RWPE2 (cell line): Measurements from ENCODE around the gene TMEM169.

ENCODE experiments used
- ATAC-seq: fragments of 200-7000 bp; cut with Tn5 transposase; 3 replicates; pipeline ENCODE4 v1.9.1; 2021; ENCODE audit warnings: low read depth
- DNase-seq: peaks from one replicate; pipeline ENCODE4 v3.0.0-alpha.2; 2020; ENCODE audit warnings: low spot score
- H3K27ac ChIP-seq: fragments of 450-650 bp; 2 replicates; pipeline ENCODE4 v1.5.1; 2017; ENCODE audit warnings: mild to moderate bottlenecking; ENCODE audit not compliant: poor library complexity, severe bottlenecking
- H3K27me3 ChIP-seq: fragments of 250-450 bp; sonication (Bioruptor Pico); 2 replicates; pipeline ENCODE4 v1.5.1; 2021; ENCODE audit warnings: mild to moderate bottlenecking, moderate library complexity; ENCODE audit not compliant: insufficient read depth, poor library complexity, severe bottlenecking
- H3K36me3 ChIP-seq: fragments of 250-450 bp; sonication (Bioruptor Pico); 2 replicates; pipeline ENCODE4 v1.5.1; 2020; ENCODE audit warnings: low read depth, mild to moderate bottlenecking, moderate library complexity
- H3K4me1 ChIP-seq: fragments of 250-450 bp; sonication (Bioruptor Pico); 2 replicates; pipeline ENCODE4 v1.5.1; 2021; ENCODE audit warnings: mild to moderate bottlenecking, moderate library complexity; ENCODE audit not compliant: insufficient read depth, poor library complexity, severe bottlenecking
- H3K4me3 ChIP-seq: fragments of 250-450 bp; sonication (Bioruptor Pico); 2 replicates; pipeline ENCODE4 v1.5.1; 2021; ENCODE audit warnings: mild to moderate bottlenecking, moderate library complexity; ENCODE audit not compliant: severe bottlenecking
- H3K9me3 ChIP-seq: fragments of 250-450 bp; sonication (Bioruptor Pico); 2 replicates; pipeline ENCODE4 v1.5.1; 2021; ENCODE audit warnings: mild to moderate bottlenecking, moderate library complexity; ENCODE audit not compliant: severe bottlenecking
- CTCF ChIP-seq: fragments of 450-650 bp; IDR thresholded peaks from one replicate; pipeline ENCODE4 v1.5.1; 2017; ENCODE audit warnings: mild to moderate bottlenecking, moderate library complexity; ENCODE audit not compliant: poor library complexity, severe bottlenecking

TMEM169 gene

GRCh38 chr2:216049452-216049851 is 32.3 kb upstream of the TMEM169 start:
- Histone ChIP-seq H3K9me3 (no peaks in the 10 kb centered on the region), H3K27me3 (no peaks in the 10 kb centered on the region), H3K4me3 (no peak overlapping the region), H3K4me1 (no peaks in the 10 kb centered on the region), H3K27ac (no peak overlapping the region), H3K36me3 (0 out of 2 replicates have a peak, but pooled peaks cover 4% of the 10 kb centered on the region)
- TF ChIP-seq CTCF, result no peak
- ATAC-seq (no peak), DNase-seq (no peak)

GRCh38 chr2:216051350-216051749 is 30.4 kb upstream of the TMEM169 start:
- Histone ChIP-seq H3K27me3 (no peaks in the 10 kb centered on the region), H3K4me1 (no peaks in the 10 kb centered on the region), H3K36me3 (0 out of 2 replicates have a peak, but pooled peaks cover 4% of the 10 kb centered on the region), H3K27ac (no peak overlapping the region), H3K9me3 (no peaks in the 10 kb centered on the region), H3K4me3 (no peak overlapping the region)
- no peak for DNase-seq
- TF ChIP-seq CTCF, result no peak
- no peak for ATAC-seq

- TF ChIP-seq CTCF, result no peak
- ATAC-seq (no peak), DNase-seq (no peak)
- Histone ChIP-seq H3K27me3 (no peaks in the 10 kb centered on the region), H3K36me3 (0 out of 2 replicates have a peak, but pooled peaks cover 2% of the 10 kb centered on the region), H3K4me1 (no peaks in the 10 kb centered on the region), H3K9me3 (no peaks in the 10 kb centered on the region), H3K4me3 (no peak overlapping the region), H3K27ac (no peak overlapping the region)
Measured at GRCh38 chr2:216052420-216052819, 29.3 kb upstream of the TMEM169 start.

GRCh38 chr2:216055680-216056079 is 26.0 kb upstream of the TMEM169 start:
- no peak overlapping the region for H3K27ac ChIP-seq

GRCh38 chr2:216056739-216057138 is 25.0 kb upstream of the TMEM169 start:
- peaks cover 10% of the 10 kb centered on the region for H3K4me1 ChIP-seq
- ATAC-seq, result no peak
- H3K27me3 ChIP-seq, result no peaks in the 10 kb centered on the region
- H3K36me3 ChIP-seq, result no peaks in the 10 kb centered on the region; the same call in 1 of the 2 replicates
- H3K4me3 ChIP-seq, result no peak overlapping the region
- H3K9me3 ChIP-seq, result no peaks in the 10 kb centered on the region
- TF ChIP-seq CTCF, result no peak
- H3K27ac ChIP-seq, result no peak overlapping the region
- DNase-seq, result no peak

More at GRCh38 chr2:216055680-216056079, 26.0 kb upstream of the TMEM169 start:
- H3K4me1 ChIP-seq, result peaks cover 10% of the 10 kb centered on the region
- no peaks in the 10 kb centered on the region for H3K9me3 ChIP-seq
- DNase-seq (no peak), ATAC-seq (no peak)
- H3K4me3 ChIP-seq, result no peak overlapping the region
- H3K36me3 ChIP-seq, result no peaks in the 10 kb centered on the region; the same call in 1 of the 2 replicates
- H3K27me3 ChIP-seq, result no peaks in the 10 kb centered on the region
- no peak for TF ChIP-seq CTCF
